Muscle of leg (tissue), 11 donors: ENCODE data around the gene CBFA2T3. TPM values are rescaled to one million over a fixed set of nuclear protein-coding genes. Genes with fewer than 3 reads are reported as not detected.

ENCODE experiments used
- DNase-seq: peaks from one replicate; pipeline ENCODE4 v3.0.0; 2013
- H3K27ac ChIP-seq: one replicate; pipeline ENCODE4 v1.5.1; 2013; ENCODE audit warnings: mild to moderate bottlenecking, low read length, control low read depth
- H3K27me3 ChIP-seq: one replicate; pipeline ENCODE4 v1.6.1; 2013; ENCODE audit warnings: low read length; ENCODE audit not compliant: control insufficient read depth, insufficient read depth
- H3K36me3 ChIP-seq: one replicate; pipeline ENCODE4 v1.6.1; 2013; ENCODE audit warnings: low read length; ENCODE audit not compliant: control insufficient read depth, insufficient read depth
- H3K4me1 ChIP-seq: one replicate; pipeline ENCODE4 v1.6.1; 2013; ENCODE audit warnings: low read length; ENCODE audit not compliant: control insufficient read depth, insufficient read depth
- H3K4me3 ChIP-seq: one replicate; pipeline ENCODE4 v1.5.1; 2013; ENCODE audit warnings: low read length, control low read depth
- H3K9me3 ChIP-seq: replicated peaks from 2 replicates; pipeline ENCODE4 v1.6.1; 2013; ENCODE audit warnings: low read depth, low read length; ENCODE audit not compliant: control insufficient read depth
- WGBS: methylation state at CpG from one replicate; pipeline ENCODE4 v1.1.5; 2013; ENCODE audit warnings: missing lambda C conversion rate; ENCODE audit not compliant: insufficient coverage; 5-methylcytosine and 5-hydroxymethylcytosine counted together
- polyA plus RNA-seq, 8 donors: library from polyadenylated mRNA; unstranded; fragments of 120-200 nt; gene quantifications; one replicate each; pipeline versions ENCODE4 v1.2.1 to v1.2.3, GENCODE V29; 2013; ENCODE audit warnings: inconsistent platforms in 1 of 8, low replicate concordance in 1 of 8; ENCODE audit not compliant: insufficient read length in 8 of 8, insufficient read depth in 1 of 8
- total RNA-seq: library from RNA; stranded (reverse); fragments of 120-200 nt; gene quantifications from one replicate; pipeline ENCODE4 v1.2.4, GENCODE V29; 2013

Gene CBFA2T3
- total and polyA plus RNA-seq, 9 donors: 3.8 to 23.0 (median 17.8) TPM

GRCh38 chr16:88865310-88865709, 111.7 kb downstream of the CBFA2T3 start:
- DNase-seq: no peak
- no peak overlapping the region for H3K4me3 ChIP-seq
- no peaks in the 10 kb centered on the region for H3K9me3 ChIP-seq
- 68% methylated on average over 9 of the region's 14 CpGs for WGBS
- H3K27ac ChIP-seq: no peak overlapping the region
- peaks cover 28% of the 10 kb centered on the region for H3K36me3 ChIP-seq
- H3K4me1 ChIP-seq: peaks cover 11% of the 10 kb centered on the region
- peaks cover 15% of the 10 kb centered on the region for H3K27me3 ChIP-seq

- Histone ChIP-seq H3K9me3 (no peaks in the 10 kb centered on the region), H3K4me3 (no peak overlapping the region), H3K27ac (no peak overlapping the region), H3K4me1 (peaks cover 11% of the 10 kb centered on the region), H3K36me3 (peaks cover 36% of the 10 kb centered on the region), H3K27me3 (peaks cover 10% of the 10 kb centered on the region)
- no peak for DNase-seq
- WGBS: 76% methylated on average over 10 of the region's 18 CpGs
These were observed 112.5 kb downstream of the CBFA2T3 start for GRCh38 chr16:88864521-88864920.

GRCh38 chr16:88864099-88864498, 112.9 kb downstream of the CBFA2T3 start:
- DNase-seq: no peak
- no peak overlapping the region for H3K27ac ChIP-seq
- 76% methylated on average over 14 of the region's 15 CpGs for WGBS
- H3K36me3 ChIP-seq: peaks cover 40% of the 10 kb centered on the region
- peaks cover 7% of the 10 kb centered on the region for H3K27me3 ChIP-seq
- H3K9me3 ChIP-seq: no peaks in the 10 kb centered on the region
- H3K4me1 ChIP-seq: peaks cover 11% of the 10 kb centered on the region
- no peak overlapping the region for H3K4me3 ChIP-seq

GRCh38 chr16:88863426-88863825, 113.6 kb downstream of the CBFA2T3 start:
- Histone ChIP-seq H3K4me1 (peaks cover 12% of the 10 kb centered on the region), H3K9me3 (no peaks in the 10 kb centered on the region), H3K36me3 (peaks cover 46% of the 10 kb centered on the region), H3K27ac (no peak overlapping the region), H3K27me3 (peaks cover under 1% of the 10 kb centered on the region), H3K4me3 (no peak overlapping the region)
- DNase-seq: no peak
- 84% methylated on average over 9 of the region's 13 CpGs for WGBS

GRCh38 chr16:88862968-88863367, 114.0 kb downstream of the CBFA2T3 start:
- H3K36me3 ChIP-seq: peaks cover 46% of the 10 kb centered on the region
- DNase-seq: no peak
- no peaks in the 10 kb centered on the region for H3K9me3 ChIP-seq
- 90% methylated on average over 13 of the region's 25 CpGs for WGBS
- H3K27ac ChIP-seq: no peak overlapping the region
- peaks cover 17% of the 10 kb centered on the region for H3K4me1 ChIP-seq
- H3K27me3 ChIP-seq: no peaks in the 10 kb centered on the region
- no peak overlapping the region for H3K4me3 ChIP-seq

GRCh38 chr16:88861359-88861758, 115.6 kb downstream of the CBFA2T3 start:
- H3K9me3 ChIP-seq: no peaks in the 10 kb centered on the region
- H3K36me3 ChIP-seq: peaks cover 46% of the 10 kb centered on the region
- no peak overlapping the region for H3K4me3 ChIP-seq
- 85% methylated on average over 17 of the region's 19 CpGs for WGBS
- no peak for DNase-seq
- peaks cover 19% of the 10 kb centered on the region for H3K4me1 ChIP-seq
- no peak overlapping the region for H3K27ac ChIP-seq
- H3K27me3 ChIP-seq: no peaks in the 10 kb centered on the region

GRCh38 chr16:88859381-88860091, 117.5 kb downstream of the CBFA2T3 start:
- 84% methylated on average over 18 of the region's 20 CpGs for WGBS
- no peaks in the 10 kb centered on the region for H3K27me3 ChIP-seq
- no peak overlapping the region for H3K4me3 ChIP-seq
- no peak for DNase-seq
- H3K27ac ChIP-seq: no peak overlapping the region
- peaks cover 28% of the 10 kb centered on the region for H3K4me1 ChIP-seq
- no peaks in the 10 kb centered on the region for H3K9me3 ChIP-seq
- peaks cover 46% of the 10 kb centered on the region for H3K36me3 ChIP-seq

- no peaks in the 10 kb centered on the region for H3K27me3 ChIP-seq
- H3K9me3 ChIP-seq: no peaks in the 10 kb centered on the region
- H3K4me1 ChIP-seq: peaks cover 34% of the 10 kb centered on the region
- H3K27ac ChIP-seq: no peak overlapping the region
- peak overlapping the region; percentile 85 for H3K4me3 ChIP-seq
- peak; percentile 71 for DNase-seq
- peaks cover 43% of the 10 kb centered on the region for H3K36me3 ChIP-seq
- WGBS: 15% methylated on average over 12 of the region's 12 CpGs
These were observed 119.2 kb downstream of the CBFA2T3 start for GRCh38 chr16:88857728-88858339.

- Histone ChIP-seq H3K9me3 (no peaks in the 10 kb centered on the region), H3K4me1 (peaks cover 34% of the 10 kb centered on the region), H3K27me3 (no peaks in the 10 kb centered on the region), H3K4me3 (peak within 1 kb of the TSS; percentile 85), H3K36me3 (peaks cover 36% of the 10 kb centered on the region), H3K27ac (no peak within 1 kb of the TSS)
- WGBS: under 1% methylated on average over 85 of the region's 87 CpGs
- peak; percentile 97 for DNase-seq
These were observed 119.9 kb downstream of the CBFA2T3 start, which contains the start of the genes GALNS and TRAPPC2L for GRCh38 chr16:88856828-88857727. Gene GALNS, minus strand, starts transcription at chr16:88856947. Its CDS starts 70 bp downstream, at chr16:88856877. Gene TRAPPC2L, plus strand, starts transcription at chr16:88857127. Its CDS starts 24 bp downstream, at chr16:88857151.
